Measurements from ENCODE around the gene GALNT9. TPM values are rescaled to one million over a fixed set of nuclear protein-coding genes. Genes with fewer than 3 reads are reported as not detected.

GALNT9 gene
- total RNA-seq, 1 donor from 2014 or later, result 2.1 TPM

GRCh38 chr12:132346471-132347175 is 17.2 kb upstream of the GALNT9 start:
- H3K9ac ChIP-seq (ENCODE audit: low read length), result no peak overlapping the region
- H3K27me3 ChIP-seq (ENCODE audit: insufficient read depth, low read length), result no peaks in the 10 kb centered on the region
- Mint-ChIP-seq H3K4me1 (ENCODE audit: low read depth, unreplicated experiment) (no peaks in the 10 kb centered on the region), H3K27ac (ENCODE audit: unreplicated experiment) (no peak overlapping the region), H3K36me3 (ENCODE audit: low read depth, unreplicated experiment) (no peaks in the 10 kb centered on the region), H3K4me3 (ENCODE audit: unreplicated experiment) (no peak overlapping the region), H3K9me3 (ENCODE audit: unreplicated experiment) (peaks cover 2% of the 10 kb centered on the region), H3K27me3 (ENCODE audit: low read depth, unreplicated experiment) (peaks cover 39% of the 10 kb centered on the region)
- no peaks in the 10 kb centered on the region for H3K4me1 ChIP-seq (ENCODE audit: insufficient read depth, low read length)
- DNase-seq (ENCODE audit: low read depth) (no peak), FAIRE-seq (no peak)
- H3K9me3 ChIP-seq (ENCODE audit: insufficient read depth, low read depth, low read length), result peaks cover 14% of the 10 kb centered on the region
- TF ChIP-seq, protein P1, sequence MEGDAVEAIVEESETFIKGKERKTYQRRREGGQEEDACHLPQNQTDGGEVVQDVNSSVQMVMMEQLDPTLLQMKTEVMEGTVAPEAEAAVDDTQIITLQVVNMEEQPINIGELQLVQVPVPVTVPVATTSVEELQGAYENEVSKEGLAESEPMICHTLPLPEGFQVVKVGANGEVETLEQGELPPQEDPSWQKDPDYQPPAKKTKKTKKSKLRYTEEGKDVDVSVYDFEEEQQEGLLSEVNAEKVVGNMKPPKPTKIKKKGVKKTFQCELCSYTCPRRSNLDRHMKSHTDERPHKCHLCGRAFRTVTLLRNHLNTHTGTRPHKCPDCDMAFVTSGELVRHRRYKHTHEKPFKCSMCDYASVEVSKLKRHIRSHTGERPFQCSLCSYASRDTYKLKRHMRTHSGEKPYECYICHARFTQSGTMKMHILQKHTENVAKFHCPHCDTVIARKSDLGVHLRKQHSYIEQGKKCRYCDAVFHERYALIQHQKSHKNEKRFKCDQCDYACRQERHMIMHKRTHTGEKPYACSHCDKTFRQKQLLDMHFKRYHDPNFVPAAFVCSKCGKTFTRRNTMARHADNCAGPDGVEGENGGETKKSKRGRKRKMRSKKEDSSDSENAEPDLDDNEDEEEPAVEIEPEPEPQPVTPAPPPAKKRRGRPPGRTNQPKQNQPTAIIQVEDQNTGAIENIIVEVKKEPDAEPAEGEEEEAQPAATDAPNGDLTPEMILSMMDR (IDR thresholded peaks at IDR 0.05; ENCODE audit: insufficient read depth, low read depth, low read length), result no peak
- TF ChIP-seq EZH2 (IDR thresholded peaks at IDR 0.05; ENCODE audit: insufficient read depth, low read length), result no peak
- no peaks in the 10 kb centered on the region for H3K79me2 ChIP-seq (ENCODE audit: insufficient read depth, low read length)
- H3K27ac ChIP-seq (ENCODE audit: low read depth, low read length), result no peak overlapping the region
- no peaks in the 10 kb centered on the region for H4K20me1 ChIP-seq (ENCODE audit: insufficient read depth, low read length)
- H2AFZ ChIP-seq (ENCODE audit: low read depth, low read length), result no peak overlapping the region
- no peak overlapping the region for H3K4me3 ChIP-seq (ENCODE audit: insufficient read depth, low read depth, low read length)
- H3K4me2 ChIP-seq (ENCODE audit: low read length), result no peak overlapping the region
- no peaks in the 10 kb centered on the region for H3K36me3 ChIP-seq (ENCODE audit: insufficient read depth, low read length)

DNA sequence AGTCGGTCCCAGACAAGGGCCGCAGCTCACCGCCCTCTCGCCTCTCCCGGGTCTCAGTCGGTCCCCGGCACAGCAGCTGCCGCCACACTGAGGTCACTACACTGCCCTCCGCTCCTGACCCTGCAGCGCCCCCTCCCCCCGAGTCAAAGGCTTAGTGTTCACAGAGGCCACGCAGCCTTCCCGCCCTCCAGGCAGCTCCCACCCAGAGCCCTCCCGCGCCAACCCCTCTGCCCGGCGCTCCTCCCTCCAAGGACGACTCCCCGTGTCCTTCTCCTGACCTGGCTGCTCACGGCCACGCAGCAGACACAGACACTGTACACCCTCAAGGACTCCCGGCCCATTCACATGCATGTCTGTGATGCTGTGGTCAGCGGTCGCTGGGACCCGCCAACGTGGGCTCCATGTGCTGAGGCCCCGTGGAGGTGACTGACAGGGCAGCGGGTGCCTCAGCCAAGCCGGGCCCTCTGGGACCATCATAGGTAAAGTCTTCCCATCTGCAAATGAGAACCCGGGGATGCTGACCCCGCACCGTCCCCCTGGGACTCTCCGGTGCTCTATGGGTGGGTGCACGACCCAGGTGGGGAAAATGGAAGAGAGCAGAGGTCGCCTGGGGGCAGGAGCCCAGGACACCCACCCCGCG is 16.3 kb upstream of the GALNT9 start:
- H3K27me3 ChIP-seq (ENCODE audit: insufficient read depth, low read length), result no peaks in the 10 kb centered on the region
- no peak overlapping the region for H3K27ac Mint-ChIP-seq (ENCODE audit: unreplicated experiment)
- TF ChIP-seq EZH2 (IDR thresholded peaks at IDR 0.05; ENCODE audit: insufficient read depth, low read length), result no peak
- TF ChIP-seq, protein P1 (IDR thresholded peaks at IDR 0.05; ENCODE audit: insufficient read depth, low read depth, low read length), result no peak
- H3K4me3 ChIP-seq (ENCODE audit: insufficient read depth, low read depth, low read length), result no peak overlapping the region
- H3K79me2 ChIP-seq (ENCODE audit: insufficient read depth, low read length), result no peaks in the 10 kb centered on the region
- H3K4me1 Mint-ChIP-seq (ENCODE audit: low read depth, unreplicated experiment), result no peaks in the 10 kb centered on the region
- H3K9me3 Mint-ChIP-seq (ENCODE audit: unreplicated experiment), result no peaks in the 10 kb centered on the region
- no peak for DNase-seq (ENCODE audit: low read depth)
- no peaks in the 10 kb centered on the region for H4K20me1 ChIP-seq (ENCODE audit: insufficient read depth, low read length)
- H3K36me3 ChIP-seq (ENCODE audit: insufficient read depth, low read length), result no peaks in the 10 kb centered on the region
- H3K4me1 ChIP-seq (ENCODE audit: insufficient read depth, low read length), result no peaks in the 10 kb centered on the region
- H3K4me2 ChIP-seq (ENCODE audit: low read length), result no peak overlapping the region
- H3K9ac ChIP-seq (ENCODE audit: low read length), result no peak overlapping the region
- peaks cover 17% of the 10 kb centered on the region for H3K9me3 ChIP-seq (ENCODE audit: insufficient read depth, low read depth, low read length)
- H3K27me3 Mint-ChIP-seq (ENCODE audit: low read depth, unreplicated experiment), result peaks cover 39% of the 10 kb centered on the region
- H3K36me3 Mint-ChIP-seq (ENCODE audit: low read depth, unreplicated experiment), result no peaks in the 10 kb centered on the region
- H3K4me3 Mint-ChIP-seq (ENCODE audit: unreplicated experiment), result no peak overlapping the region
- H3K27ac ChIP-seq (ENCODE audit: low read depth, low read length), result no peak overlapping the region
- H2AFZ ChIP-seq (ENCODE audit: low read depth, low read length), result no peak overlapping the region
- no peak for FAIRE-seq

DNA sequence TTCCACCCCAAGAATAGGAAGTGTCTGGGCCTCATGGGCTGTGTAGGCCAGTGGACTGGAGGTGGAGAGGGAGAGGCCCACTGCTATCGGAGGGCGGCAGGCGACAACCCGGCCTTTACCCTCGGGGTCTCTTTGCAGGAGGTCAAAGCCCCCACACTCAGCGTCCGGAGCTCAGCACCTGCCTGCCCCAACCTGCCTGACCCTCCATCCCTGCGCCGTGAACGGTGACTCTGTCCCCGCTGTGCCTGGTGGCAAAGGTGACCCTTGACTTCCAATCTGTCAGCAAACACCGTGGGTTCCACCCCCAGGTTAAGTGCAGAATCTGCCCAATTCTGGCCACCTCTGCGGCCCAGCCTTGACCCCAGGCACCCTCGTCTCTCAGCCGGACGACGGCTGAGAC is 15.7 kb upstream of the GALNT9 start:
- no peak overlapping the region for H3K4me3 ChIP-seq (ENCODE audit: insufficient read depth, low read depth, low read length)
- Mint-ChIP-seq H3K27me3 (ENCODE audit: low read depth, unreplicated experiment) (peaks cover 42% of the 10 kb centered on the region), H3K4me3 (ENCODE audit: unreplicated experiment) (no peak overlapping the region), H3K36me3 (ENCODE audit: low read depth, unreplicated experiment) (no peaks in the 10 kb centered on the region), H3K4me1 (ENCODE audit: low read depth, unreplicated experiment) (no peaks in the 10 kb centered on the region), H3K27ac (ENCODE audit: unreplicated experiment) (no peak overlapping the region), H3K9me3 (ENCODE audit: unreplicated experiment) (no peaks in the 10 kb centered on the region)
- FAIRE-seq (no peak), DNase-seq (ENCODE audit: low read depth) (no peak)
- H3K36me3 ChIP-seq (ENCODE audit: insufficient read depth, low read length), result no peaks in the 10 kb centered on the region
- H3K4me2 ChIP-seq (ENCODE audit: low read length), result no peak overlapping the region
- H3K27ac ChIP-seq (ENCODE audit: low read depth, low read length), result no peak overlapping the region
- no peaks in the 10 kb centered on the region for H4K20me1 ChIP-seq (ENCODE audit: insufficient read depth, low read length)
- no peaks in the 10 kb centered on the region for H3K27me3 ChIP-seq (ENCODE audit: insufficient read depth, low read length)
- no peak overlapping the region for H3K9ac ChIP-seq (ENCODE audit: low read length)
- no peaks in the 10 kb centered on the region for H3K79me2 ChIP-seq (ENCODE audit: insufficient read depth, low read length)
- H2AFZ ChIP-seq (ENCODE audit: low read depth, low read length), result no peak overlapping the region
- TF ChIP-seq EZH2 (IDR thresholded peaks at IDR 0.05; ENCODE audit: insufficient read depth, low read length), result no peak
- TF ChIP-seq, protein P1 (IDR thresholded peaks at IDR 0.05; ENCODE audit: insufficient read depth, low read depth, low read length), result no peak
- H3K4me1 ChIP-seq (ENCODE audit: insufficient read depth, low read length), result no peaks in the 10 kb centered on the region
- H3K9me3 ChIP-seq (ENCODE audit: insufficient read depth, low read depth, low read length), result peaks cover 17% of the 10 kb centered on the region

Data from astrocyte (in vitro differentiated cells and primary cell).